Breast epithelium (tissue), 3 donors: ENCODE results near the gene STK35.

Experiments used
- POLR2A ChIP-seq: fragments of 450-650 bp; IDR thresholded peaks from one replicate; pipeline ENCODE4 v1.6.1; 2016; ENCODE audit warnings: antibody characterized with exemption, mild to moderate bottlenecking, moderate library complexity
- TF ChIP-seq, protein P1 (sequence below), 3 donors: fragments of 450-650 bp; IDR thresholded peaks; one replicate each; pipeline ENCODE4 v1.5.1; 2016 to 2017; ENCODE audit warnings: antibody characterized with exemption in 3 of 3, mild to moderate bottlenecking in 3 of 3, moderate library complexity in 3 of 3

- TF ChIP-seq, protein P1, sequence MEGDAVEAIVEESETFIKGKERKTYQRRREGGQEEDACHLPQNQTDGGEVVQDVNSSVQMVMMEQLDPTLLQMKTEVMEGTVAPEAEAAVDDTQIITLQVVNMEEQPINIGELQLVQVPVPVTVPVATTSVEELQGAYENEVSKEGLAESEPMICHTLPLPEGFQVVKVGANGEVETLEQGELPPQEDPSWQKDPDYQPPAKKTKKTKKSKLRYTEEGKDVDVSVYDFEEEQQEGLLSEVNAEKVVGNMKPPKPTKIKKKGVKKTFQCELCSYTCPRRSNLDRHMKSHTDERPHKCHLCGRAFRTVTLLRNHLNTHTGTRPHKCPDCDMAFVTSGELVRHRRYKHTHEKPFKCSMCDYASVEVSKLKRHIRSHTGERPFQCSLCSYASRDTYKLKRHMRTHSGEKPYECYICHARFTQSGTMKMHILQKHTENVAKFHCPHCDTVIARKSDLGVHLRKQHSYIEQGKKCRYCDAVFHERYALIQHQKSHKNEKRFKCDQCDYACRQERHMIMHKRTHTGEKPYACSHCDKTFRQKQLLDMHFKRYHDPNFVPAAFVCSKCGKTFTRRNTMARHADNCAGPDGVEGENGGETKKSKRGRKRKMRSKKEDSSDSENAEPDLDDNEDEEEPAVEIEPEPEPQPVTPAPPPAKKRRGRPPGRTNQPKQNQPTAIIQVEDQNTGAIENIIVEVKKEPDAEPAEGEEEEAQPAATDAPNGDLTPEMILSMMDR (IDR thresholded peaks at IDR 0.05): no peak
- TF ChIP-seq POLR2A: no peak
These were observed 25.6 kb downstream of the STK35 start for GRCh38 chr20:2127238-2127637.
